Renal cortex interstitium (tissue), 11 donors: ENCODE results near the gene LBR. TPM values are rescaled to one million over a fixed set of nuclear protein-coding genes. Genes with fewer than 3 reads are reported as not detected.
"Not testable (repeated sequence)": the region's sequence is repeated elsewhere in the genome, so short reads cannot be mapped to it uniquely, and the experiment has no call there.

Source experiments
- DNase-seq, 11 donors: peaks; one replicate each; pipeline ENCODE4 v3.0.0-alpha.2; 2013; ENCODE audit warnings: low read depth in 9 of 11, low spot score in 4 of 11; ENCODE audit errors: extremely low read depth in 1 of 11
- polyA plus RNA-seq, 3 donors: library from polyadenylated mRNA; unstranded; fragments of 120-200 nt; gene quantifications; one replicate each; pipeline ENCODE4 v1.2.1, GENCODE V29; 2013; ENCODE audit not compliant: insufficient read length in 3 of 3

Gene LBR
- polyA plus RNA-seq, 3 donors, result 80.2 to 97.5 (median 94.6) TPM

GRCh38 chr1:225412321-225412720 lies 15.5 kb downstream of the LBR start:
- DNase-seq, result no peak

- no peak for DNase-seq
Measured at GRCh38 chr1:225410036-225410435, 17.8 kb downstream of the LBR start.

GRCh38 chr1:225409051-225409450 lies 18.8 kb downstream of the LBR start:
- DNase-seq, result no peak

GRCh38 chr1:225408249-225408648 lies 19.6 kb downstream of the LBR start:
- no peak for DNase-seq

GRCh38 chr1:225407755-225408154 lies 20.1 kb downstream of the LBR start:
- DNase-seq, result no peak

GRCh38 chr1:225406976-225407725 lies 20.7 kb downstream of the LBR start:
- no peak for DNase-seq

- no peak for DNase-seq
Measured at GRCh38 chr1:225400968-225401367, 26.9 kb downstream of the LBR start.

- DNase-seq, result no peak
Measured at GRCh38 chr1:225396357-225396756, 31.5 kb downstream of the LBR start.

- DNase-seq, result no peak
Measured at GRCh38 chr1:225389843-225390242, 38.0 kb downstream of the LBR start.

GRCh38 chr1:225388372-225388771 lies 39.5 kb downstream of the LBR start:
- DNase-seq, result no peak

- DNase-seq, result not testable (repeated sequence)
Measured at GRCh38 chr1:225386860-225387259, 41.0 kb downstream of the LBR start.

- no peak for DNase-seq
Measured at GRCh38 chr1:225380691-225381090, 47.1 kb downstream of the LBR start.

- DNase-seq, result peak in 2 of 11 donors; percentile 2
Measured at GRCh38 chr1:225378880-225379279, 49.0 kb downstream of the LBR start.

GRCh38 chr1:225374996-225375395 lies 52.8 kb downstream of the LBR start:
- DNase-seq, result no peak

- no peak for DNase-seq
Measured at GRCh38 chr1:225373155-225373554, 54.7 kb downstream of the LBR start.

GRCh38 chr1:225371366-225372010 lies 56.4 kb downstream of the LBR start:
- DNase-seq, result no peak

- DNase-seq, result no peak
Measured at GRCh38 chr1:225368036-225368552, 59.7 kb downstream of the LBR start.

GRCh38 chr1:225366552-225366951 lies 61.3 kb downstream of the LBR start:
- DNase-seq, result no peak

GRCh38 chr1:225366018-225366417 lies 61.8 kb downstream of the LBR start:
- no peak for DNase-seq

- no peak for DNase-seq
Measured at GRCh38 chr1:225364439-225364838, 63.4 kb downstream of the LBR start.

GRCh38 chr1:225362805-225363204 lies 65.0 kb downstream of the LBR start:
- no peak for DNase-seq
